Ascending aorta (tissue), 2 donors: ENCODE measurements around the gene S100A7. TPM values are rescaled to one million over a fixed set of nuclear protein-coding genes. Genes with fewer than 3 reads are reported as not detected.

Experiments
- DNase-seq, 2 donors: peaks; one replicate each; pipeline ENCODE4 v3.0.0-alpha.2; 2019; ENCODE audit warnings: low spot score in 2 of 2
- H3K27ac ChIP-seq, 2 donors: fragments of 200-600 bp; sonication (generic); one replicate each; pipeline ENCODE4 v1.5.1; 2016 to 2017; ENCODE audit warnings: mild to moderate bottlenecking in 1 of 2
- H3K27me3 ChIP-seq: fragments of 200-600 bp; sonication (generic); one replicate; pipeline ENCODE4 v1.5.1; 2017
- H3K36me3 ChIP-seq, 2 donors: fragments of 200-600 bp; sonication (generic); one replicate each; pipeline ENCODE4 v1.5.1; 2016
- H3K4me1 ChIP-seq, 2 donors: fragments of 200-600 bp; sonication (generic); one replicate each; pipeline ENCODE4 v1.5.1; 2016 to 2017; ENCODE audit warnings: mild to moderate bottlenecking in 1 of 2
- H3K4me3 ChIP-seq, 2 donors: fragments of 200-600 bp; sonication (generic); one replicate each; pipeline ENCODE4 v1.5.1; 2016 to 2017; ENCODE audit warnings: mild to moderate bottlenecking in 1 of 2
- H3K9me3 ChIP-seq, 2 donors: fragments of 200-600 bp; sonication (generic); one replicate each; pipeline ENCODE4 v1.5.1; 2016
- intact Hi-C: fragments of 100-400 bp; cut with DNase I; formaldehyde crosslinking; loops from one replicate; pipeline ENCODE4 v1.15.1; 2023
- total RNA-seq: library from RNA; depleted of rRNA; stranded (reverse); fragments of >200 nt; gene quantifications from one replicate; pipeline ENCODE4 v1.1.0, GENCODE V29; 2016
- TF ChIP-seq, protein P1 (sequence below), 3 experiments: fragments of 200-600 bp in 2 of 3; fragments of 450-650 bp in 1 of 3; sonication (generic) in 2 of 3; IDR thresholded peaks; one replicate each; pipeline ENCODE4 v1.5.1; 2016 to 2019; ENCODE audit warnings: antibody characterized with exemption in 3 of 3, mild to moderate bottlenecking in 1 of 3, moderate library complexity in 1 of 3

Gene S100A7
- total RNA-seq, 1 donor from 2014 or later, result not detected

DNA sequence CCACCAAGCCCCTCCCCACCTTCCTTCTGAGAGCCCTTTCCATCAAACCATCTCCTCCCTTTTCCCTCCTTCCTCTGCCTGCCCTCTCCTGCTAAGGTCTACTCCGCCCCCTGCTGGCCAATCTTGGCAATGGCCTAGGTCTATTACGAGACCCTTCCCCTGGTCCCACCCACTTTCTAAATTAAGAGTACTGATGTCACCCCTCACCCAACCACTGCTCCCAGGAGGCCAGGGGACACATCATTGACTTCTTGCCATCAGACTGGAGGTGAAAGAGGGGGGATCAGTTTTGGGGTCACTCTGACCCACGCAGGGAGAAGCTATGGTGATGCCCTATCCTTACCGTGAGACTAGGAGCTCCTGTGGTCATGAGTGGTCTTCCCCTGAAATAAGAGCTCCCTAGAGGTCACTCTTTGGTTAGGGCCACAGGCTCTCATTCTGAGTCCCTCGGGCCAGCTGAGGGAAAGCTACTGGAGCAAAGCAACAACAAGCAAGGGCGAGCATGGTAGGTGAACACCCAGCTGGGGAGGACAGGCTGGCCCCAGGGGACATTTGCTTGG lies 34.6 kb upstream of the S100A7 start:
- Histone ChIP-seq H3K36me3 (no peaks in the 10 kb centered on the region), H3K27ac (peak overlapping the region; percentile 55 to 58), H3K4me1 (peaks cover 17 to 37% of the 10 kb centered on the region in 2 donors), H3K27me3 (no peaks in the 10 kb centered on the region), H3K9me3 (no peaks in the 10 kb centered on the region), H3K4me3 (no peak overlapping the region)
- intact Hi-C loops, result loop anchor here (1.0 kb wide), 2 partner anchors 29 to 143 kb away; no protein-coding TSS in a partner anchor
- TF ChIP-seq, protein P1, sequence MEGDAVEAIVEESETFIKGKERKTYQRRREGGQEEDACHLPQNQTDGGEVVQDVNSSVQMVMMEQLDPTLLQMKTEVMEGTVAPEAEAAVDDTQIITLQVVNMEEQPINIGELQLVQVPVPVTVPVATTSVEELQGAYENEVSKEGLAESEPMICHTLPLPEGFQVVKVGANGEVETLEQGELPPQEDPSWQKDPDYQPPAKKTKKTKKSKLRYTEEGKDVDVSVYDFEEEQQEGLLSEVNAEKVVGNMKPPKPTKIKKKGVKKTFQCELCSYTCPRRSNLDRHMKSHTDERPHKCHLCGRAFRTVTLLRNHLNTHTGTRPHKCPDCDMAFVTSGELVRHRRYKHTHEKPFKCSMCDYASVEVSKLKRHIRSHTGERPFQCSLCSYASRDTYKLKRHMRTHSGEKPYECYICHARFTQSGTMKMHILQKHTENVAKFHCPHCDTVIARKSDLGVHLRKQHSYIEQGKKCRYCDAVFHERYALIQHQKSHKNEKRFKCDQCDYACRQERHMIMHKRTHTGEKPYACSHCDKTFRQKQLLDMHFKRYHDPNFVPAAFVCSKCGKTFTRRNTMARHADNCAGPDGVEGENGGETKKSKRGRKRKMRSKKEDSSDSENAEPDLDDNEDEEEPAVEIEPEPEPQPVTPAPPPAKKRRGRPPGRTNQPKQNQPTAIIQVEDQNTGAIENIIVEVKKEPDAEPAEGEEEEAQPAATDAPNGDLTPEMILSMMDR (IDR thresholded peaks at IDR 0.05), result peak; percentile 90 to 93 (median 92)
- peak in 1 of 2 donors; percentile 90 for DNase-seq

DNA sequence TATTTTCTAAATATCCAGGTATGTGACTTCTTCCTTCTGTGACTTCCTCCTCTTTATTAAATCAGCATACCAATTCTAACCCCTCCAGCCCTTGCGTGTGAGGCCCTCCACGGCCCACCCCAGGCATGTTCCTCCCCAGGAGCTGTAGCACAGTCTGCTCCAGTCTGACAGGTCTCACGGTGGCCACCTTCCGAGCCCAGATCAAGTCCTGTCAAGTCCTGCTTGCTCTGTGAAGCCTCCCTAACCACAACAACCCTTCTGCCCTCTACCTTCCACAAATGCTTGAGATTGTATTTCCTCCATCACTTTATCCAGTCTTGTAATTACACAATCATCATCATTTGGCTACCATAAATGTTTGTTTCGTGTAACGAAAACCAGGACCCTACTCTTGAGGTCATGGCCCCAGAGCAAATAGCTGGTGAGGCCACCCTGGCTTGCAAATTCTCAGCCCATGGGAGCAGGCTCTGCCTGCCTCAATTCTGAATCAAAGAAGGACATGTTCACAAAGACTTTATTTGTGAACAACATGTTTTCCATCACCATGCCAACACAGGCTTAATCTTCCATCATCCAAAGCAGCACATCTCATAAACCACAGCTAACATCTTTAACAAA lies 33.0 kb upstream of the S100A7 start:
- DNase-seq, result no peak
- intact Hi-C loops, result no loop called here
- H3K36me3 ChIP-seq, result no peaks in the 10 kb centered on the region
- H3K4me1 ChIP-seq, result peaks cover 18 to 47% of the 10 kb centered on the region in 2 donors
- no peak overlapping the region for H3K4me3 ChIP-seq
- H3K27ac ChIP-seq, result peak overlapping the region; percentile 95 to 97
- H3K27me3 ChIP-seq, result no peaks in the 10 kb centered on the region
- TF ChIP-seq, protein P1 (IDR thresholded peaks at IDR 0.05), result no peak
- no peaks in the 10 kb centered on the region for H3K9me3 ChIP-seq

DNA sequence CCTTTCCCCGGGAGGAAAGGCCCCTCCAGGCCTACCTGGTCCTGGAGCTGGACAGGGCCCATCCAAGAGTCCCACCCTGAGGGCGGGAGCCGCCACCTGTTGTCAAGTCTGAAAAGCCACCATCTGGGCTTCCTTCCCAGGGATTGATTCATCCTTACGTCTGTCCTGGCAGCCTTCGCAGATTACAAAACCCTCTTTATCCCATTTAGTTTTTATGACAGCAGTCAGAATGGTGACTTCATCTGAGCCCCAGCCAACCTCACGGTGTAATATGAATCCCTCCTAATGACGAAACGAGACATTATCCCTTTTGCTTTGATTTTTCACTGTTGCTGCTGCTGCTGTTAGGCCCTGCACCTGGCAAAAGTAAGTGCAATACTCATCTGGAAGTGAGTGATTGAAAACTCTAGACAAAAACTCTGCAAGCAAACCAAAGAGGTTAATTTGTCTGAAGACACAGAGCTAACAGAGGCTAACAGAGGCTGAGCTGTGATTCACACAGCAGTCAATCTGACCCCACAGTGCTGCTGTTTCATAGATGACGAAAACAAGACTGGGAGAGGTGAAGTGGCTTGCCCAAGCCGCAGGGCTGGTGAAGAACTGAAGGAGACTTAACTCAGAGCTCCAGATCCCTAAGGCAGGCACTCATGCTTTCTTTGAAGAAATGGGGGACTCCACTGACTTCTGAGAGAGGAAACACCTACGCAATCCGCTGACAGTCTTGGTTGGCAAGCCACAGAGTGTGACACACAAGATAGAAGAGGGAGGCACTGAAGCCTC lies 30.0 kb upstream of the S100A7 start:
- TF ChIP-seq, protein P1 (IDR thresholded peaks at IDR 0.05), result no peak
- intact Hi-C loops, result loop anchor here (2.0 kb wide), 1 partner anchor 16 kb away; no protein-coding TSS in a partner anchor
- H3K4me1 ChIP-seq, result peaks cover 18 to 54% of the 10 kb centered on the region in 2 donors

DNA sequence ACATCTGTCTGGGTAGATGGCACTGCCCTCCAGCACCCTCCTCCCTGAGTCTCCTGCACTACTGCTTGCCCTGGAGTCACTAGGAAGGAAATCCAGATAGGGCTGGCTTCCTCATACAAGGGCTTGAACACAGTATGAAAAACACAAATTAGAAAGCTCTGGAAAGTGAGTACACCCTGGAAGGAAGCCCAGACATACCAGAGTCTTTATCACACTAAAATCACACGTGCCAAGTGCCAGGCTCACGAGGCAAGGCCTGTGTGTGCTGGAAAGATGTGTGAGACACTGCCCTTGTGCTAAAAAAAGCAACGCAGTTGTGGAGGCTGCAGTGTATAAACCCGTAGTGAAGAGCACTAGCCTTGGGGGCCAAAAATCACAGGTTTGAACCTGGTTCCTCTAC lies 28.3 kb upstream of the S100A7 start:
- Histone ChIP-seq H3K9me3 (no peaks in the 10 kb centered on the region), H3K4me1 (peaks cover 18 to 50% of the 10 kb centered on the region in 2 donors), H3K27me3 (no peaks in the 10 kb centered on the region), H3K36me3 (no peaks in the 10 kb centered on the region), H3K4me3 (no peak overlapping the region), H3K27ac (peak overlapping the region; percentile 95 to 97)
- peak; percentile 54 to 94 for DNase-seq
- TF ChIP-seq, protein P1 (IDR thresholded peaks at IDR 0.05), result no peak
- intact Hi-C loops, result loop anchor here (5.0 kb wide), 1 partner anchor 459 kb away; the partner anchor contains the start of gene DENND4B

More for the DNA sequence above, 30.0 kb upstream of the S100A7 start:
- no peaks in the 10 kb centered on the region for H3K9me3 ChIP-seq
- H3K27me3 ChIP-seq, result no peaks in the 10 kb centered on the region
- H3K36me3 ChIP-seq, result no peaks in the 10 kb centered on the region
- peak; percentile 65 to 96 for DNase-seq
- H3K27ac ChIP-seq, result peak overlapping the region; percentile 95 to 97
- H3K4me3 ChIP-seq, result peak overlapping the region in 1 of 2 donors; percentile 4

DNA sequence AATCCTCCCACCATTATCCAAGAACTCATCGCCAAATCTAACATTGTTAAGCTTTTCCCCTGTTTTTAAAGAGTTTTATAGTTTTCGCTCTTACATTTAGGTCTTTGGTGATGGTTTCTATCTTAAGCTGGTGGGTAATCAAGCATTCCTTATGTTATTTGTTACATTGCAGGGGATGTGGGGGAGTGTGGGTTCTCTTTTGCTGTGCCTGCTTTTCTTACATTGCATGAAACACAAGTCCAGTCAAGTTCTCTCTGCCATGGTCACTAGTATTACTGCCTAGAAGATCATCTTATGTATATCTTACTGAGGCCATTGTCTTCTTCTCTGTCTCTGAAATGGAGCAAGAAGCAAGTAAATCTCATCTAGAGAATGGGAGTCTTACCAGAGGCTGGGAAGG lies 27.3 kb upstream of the S100A7 start:
- H3K27ac ChIP-seq, result peak overlapping the region; percentile 95 to 97
- TF ChIP-seq, protein P1 (IDR thresholded peaks at IDR 0.05), result no peak
- H3K4me3 ChIP-seq, result no peak overlapping the region
- intact Hi-C loops, result loop anchor here (5.0 kb wide), 1 partner anchor 460 kb away; the partner anchor contains the start of gene DENND4B
- no peaks in the 10 kb centered on the region for H3K9me3 ChIP-seq
- H3K27me3 ChIP-seq, result no peaks in the 10 kb centered on the region
- no peaks in the 10 kb centered on the region for H3K36me3 ChIP-seq
- no peak for DNase-seq
- peaks cover 18 to 42% of the 10 kb centered on the region in 2 donors for H3K4me1 ChIP-seq
